ENCODE results near the gene CBFA2T2. TPM values are rescaled to one million over a fixed set of nuclear protein-coding genes. Genes with fewer than 3 reads are reported as not detected.
"Not testable (repeated sequence)": the region's sequence is repeated elsewhere in the genome, so short reads cannot be mapped to it uniquely, and the experiment has no call there.

Gene CBFA2T2
- total RNA-seq, 4 donors from 2014 or later = 31.2 to 51.3 (median 37.8) TPM

- DNase-seq = no peak
- H3K4me1 ChIP-seq = no peaks in the 10 kb centered on the region
- H3K27ac ChIP-seq = no peak overlapping the region
- H3K4me3 ChIP-seq = no peak overlapping the region
- H3K9me3 ChIP-seq = no peaks in the 10 kb centered on the region
- H3K27me3 ChIP-seq = no peaks in the 10 kb centered on the region
- H3K36me3 ChIP-seq = peaks cover 0 to 92% (median 0%) of the 10 kb centered on the region in 3 donors
- TF ChIP-seq, protein P1, sequence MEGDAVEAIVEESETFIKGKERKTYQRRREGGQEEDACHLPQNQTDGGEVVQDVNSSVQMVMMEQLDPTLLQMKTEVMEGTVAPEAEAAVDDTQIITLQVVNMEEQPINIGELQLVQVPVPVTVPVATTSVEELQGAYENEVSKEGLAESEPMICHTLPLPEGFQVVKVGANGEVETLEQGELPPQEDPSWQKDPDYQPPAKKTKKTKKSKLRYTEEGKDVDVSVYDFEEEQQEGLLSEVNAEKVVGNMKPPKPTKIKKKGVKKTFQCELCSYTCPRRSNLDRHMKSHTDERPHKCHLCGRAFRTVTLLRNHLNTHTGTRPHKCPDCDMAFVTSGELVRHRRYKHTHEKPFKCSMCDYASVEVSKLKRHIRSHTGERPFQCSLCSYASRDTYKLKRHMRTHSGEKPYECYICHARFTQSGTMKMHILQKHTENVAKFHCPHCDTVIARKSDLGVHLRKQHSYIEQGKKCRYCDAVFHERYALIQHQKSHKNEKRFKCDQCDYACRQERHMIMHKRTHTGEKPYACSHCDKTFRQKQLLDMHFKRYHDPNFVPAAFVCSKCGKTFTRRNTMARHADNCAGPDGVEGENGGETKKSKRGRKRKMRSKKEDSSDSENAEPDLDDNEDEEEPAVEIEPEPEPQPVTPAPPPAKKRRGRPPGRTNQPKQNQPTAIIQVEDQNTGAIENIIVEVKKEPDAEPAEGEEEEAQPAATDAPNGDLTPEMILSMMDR (IDR thresholded peaks at IDR 0.05) = no peak
- TF ChIP-seq POLR2A (IDR thresholded peaks at IDR 0.05) = no peak
Measured at GRCh38 chr20:33627577-33628216, 137.8 kb downstream of the CBFA2T2 start.

GRCh38 chr20:33629533-33629932 lies 139.6 kb downstream of the CBFA2T2 start:
- Histone ChIP-seq H3K9me3 (no peaks in the 10 kb centered on the region), H3K27ac (no peak overlapping the region), H3K27me3 (no peaks in the 10 kb centered on the region), H3K36me3 (peaks cover 0 to 90% (median 0%) of the 10 kb centered on the region in 3 donors), H3K4me3 (no peak overlapping the region), H3K4me1 (no peaks in the 10 kb centered on the region)
- DNase-seq = no peak
- TF ChIP-seq, protein P1 (IDR thresholded peaks at IDR 0.05) = no peak
- no peak for TF ChIP-seq POLR2A (IDR thresholded peaks at IDR 0.05)

- Histone ChIP-seq H3K27ac (no peak overlapping the region), H3K4me3 (no peak overlapping the region), H3K9me3 (no peaks in the 10 kb centered on the region), H3K27me3 (no peaks in the 10 kb centered on the region), H3K36me3 (peaks cover 0 to 86% (median 0%) of the 10 kb centered on the region in 3 donors), H3K4me1 (no peaks in the 10 kb centered on the region)
- TF ChIP-seq, protein P1 (IDR thresholded peaks at IDR 0.05) = no peak
- no peak for TF ChIP-seq POLR2A (IDR thresholded peaks at IDR 0.05)
- DNase-seq = no peak
Measured at GRCh38 chr20:33629979-33630378, 140.1 kb downstream of the CBFA2T2 start.

DNA sequence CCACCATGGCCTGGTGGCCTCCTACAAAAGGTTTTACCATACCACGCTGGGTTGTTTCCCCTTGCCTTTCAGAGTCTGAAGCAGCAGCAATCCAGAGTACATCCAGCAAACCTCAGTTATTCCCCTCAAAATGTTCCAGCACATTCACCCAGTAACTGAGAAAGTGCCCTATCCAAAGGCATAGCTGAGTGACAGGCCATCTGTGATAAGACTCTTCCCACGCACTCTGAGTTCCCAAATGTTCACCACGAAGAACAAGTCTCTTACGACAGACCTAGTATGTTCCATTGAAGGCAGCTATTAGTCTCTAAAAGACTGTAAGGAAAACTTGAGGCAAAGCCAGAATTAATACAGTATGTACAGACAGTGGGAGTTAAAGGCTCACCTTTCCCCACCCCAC lies 140.6 kb downstream of the CBFA2T2 start:
- TF ChIP-seq, protein P1 (IDR thresholded peaks at IDR 0.05) = no peak
- no peak for TF ChIP-seq POLR2A (IDR thresholded peaks at IDR 0.05)
- Histone ChIP-seq H3K36me3 (peaks cover 0 to 85% (median 0%) of the 10 kb centered on the region in 3 donors), H3K27ac (no peak overlapping the region), H3K27me3 (no peaks in the 10 kb centered on the region), H3K4me1 (no peaks in the 10 kb centered on the region), H3K4me3 (no peak overlapping the region), H3K9me3 (no peaks in the 10 kb centered on the region)
- DNase-seq = no peak

- not testable (repeated sequence) for DNase-seq, H3K4me1 ChIP-seq, H3K27ac ChIP-seq, H3K4me3 ChIP-seq, H3K27me3 ChIP-seq, H3K9me3 ChIP-seq
- H3K36me3 ChIP-seq = peaks cover 0 to 83% (median 0%) of the 10 kb centered on the region in 3 donors
Measured at GRCh38 chr20:33631910-33632309, 142.0 kb downstream of the CBFA2T2 start.

DNA sequence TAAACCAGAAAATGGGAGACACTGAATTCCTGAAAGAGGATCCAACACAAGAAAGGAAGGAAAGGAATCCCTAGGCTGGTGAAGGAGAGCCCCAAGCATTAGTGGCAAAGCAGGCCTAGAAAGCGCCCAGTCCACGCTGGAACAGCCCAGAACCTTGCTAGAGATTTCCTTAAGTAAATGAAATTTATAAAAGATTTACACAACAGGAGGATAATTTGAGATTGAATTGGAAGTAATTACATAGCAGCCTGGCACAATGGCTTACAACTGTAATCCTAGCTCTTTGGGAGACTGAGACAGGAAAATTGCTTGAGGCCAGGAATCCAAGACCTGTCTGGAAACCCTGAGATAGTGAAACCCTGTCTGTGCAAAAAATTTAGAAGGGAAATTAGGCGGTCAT lies 145.4 kb downstream of the CBFA2T2 start:
- no peak for DNase-seq
- Histone ChIP-seq H3K36me3 (peaks cover 0 to 76% (median 0%) of the 10 kb centered on the region in 3 donors), H3K4me1 (no peaks in the 10 kb centered on the region), H3K27me3 (no peaks in the 10 kb centered on the region), H3K27ac (no peak overlapping the region), H3K4me3 (no peak overlapping the region), H3K9me3 (no peaks in the 10 kb centered on the region)
- TF ChIP-seq POLR2A (IDR thresholded peaks at IDR 0.05) = no peak
- TF ChIP-seq, protein P1 (IDR thresholded peaks at IDR 0.05) = no peak
